HUES48 (cell line): ENCODE measurements around the gene ASIC4.
A peak's percentile ranks its signal among the peaks of the same experiment; 100 is the strongest.

Experiments used
- H3K27ac ChIP-seq: one replicate; pipeline ENCODE4 v1.7.0; 2013; ENCODE audit warnings: low read depth, low read length, inconsistent platforms
- H3K27me3 ChIP-seq: 2 replicates; pipeline ENCODE4 v1.6.1; 2013; ENCODE audit warnings: mild to moderate bottlenecking, low read length; ENCODE audit not compliant: control insufficient read depth, insufficient read depth
- H3K36me3 ChIP-seq: 2 replicates; pipeline ENCODE4 v1.6.1; 2013; ENCODE audit warnings: low read length; ENCODE audit not compliant: control insufficient read depth, insufficient read depth
- H3K4me1 ChIP-seq: 2 replicates; pipeline ENCODE4 v1.6.1; 2013; ENCODE audit warnings: mild to moderate bottlenecking, low read length; ENCODE audit not compliant: control insufficient read depth, insufficient read depth
- H3K4me3 ChIP-seq: 2 replicates; pipeline ENCODE4 v1.5.1; 2013; ENCODE audit warnings: mild to moderate bottlenecking, low read depth, low read length
- H3K9ac ChIP-seq: 2 replicates; pipeline ENCODE4 v1.6.1; 2013; ENCODE audit warnings: mild to moderate bottlenecking, low read depth, low read length, moderate library complexity
- H3K9me3 ChIP-seq: 2 replicates; pipeline ENCODE4 v1.6.1; 2013; ENCODE audit warnings: low read length; ENCODE audit not compliant: control insufficient read depth, insufficient read depth

Gene ASIC4

DNA sequence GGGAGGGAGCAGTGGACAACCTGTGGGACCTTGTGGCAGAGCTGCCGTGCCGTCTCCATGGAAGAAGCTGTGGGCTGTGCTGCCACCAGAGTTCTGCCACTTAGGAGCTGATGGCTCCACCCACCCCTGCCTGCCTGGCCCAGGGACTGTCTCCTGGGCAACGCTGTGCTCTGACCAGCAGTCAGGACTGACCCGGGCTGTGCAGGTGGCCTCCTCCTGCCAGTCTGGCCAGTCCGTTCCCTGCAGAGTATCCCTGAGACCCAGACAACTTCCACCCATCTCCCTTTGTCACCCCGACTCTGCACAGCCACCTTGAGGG, 12.8 kb downstream of the ASIC4 start:
- Histone ChIP-seq H3K9ac (no peak overlapping the region), H3K27me3 (peaks cover 38% of the 10 kb centered on the region), H3K4me1 (peaks cover 6% of the 10 kb centered on the region; the same call in 1 of the 2 replicates)

DNA sequence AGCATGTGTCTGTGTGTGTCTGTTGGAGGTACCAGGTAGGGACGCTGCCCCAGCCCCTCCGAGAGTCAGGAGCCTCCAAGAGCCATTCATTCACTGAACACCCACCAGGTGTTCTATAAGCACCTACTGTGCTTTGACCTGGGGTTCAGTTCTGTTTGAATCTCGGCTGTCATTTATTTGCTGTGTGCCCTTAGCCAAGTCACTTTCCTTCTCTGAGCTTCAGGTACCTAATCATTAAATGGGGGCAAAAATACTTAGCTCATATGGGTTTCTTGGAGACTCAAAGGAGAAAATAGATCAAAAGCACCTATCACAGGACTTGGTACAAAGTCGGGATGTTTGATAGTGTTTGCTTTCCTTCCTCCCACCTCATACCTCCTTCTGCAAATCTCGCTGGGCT, 13.2 kb downstream of the ASIC4 start:
- Histone ChIP-seq H3K27me3 (peaks cover 38% of the 10 kb centered on the region), H3K27ac (no peak overlapping the region)

More for the DNA sequence above, 12.8 kb downstream of the ASIC4 start:
- Histone ChIP-seq H3K36me3 (no peaks in the 10 kb centered on the region), H3K4me3 (no peak overlapping the region), H3K9me3 (no peaks in the 10 kb centered on the region), H3K27ac (no peak overlapping the region)

DNA sequence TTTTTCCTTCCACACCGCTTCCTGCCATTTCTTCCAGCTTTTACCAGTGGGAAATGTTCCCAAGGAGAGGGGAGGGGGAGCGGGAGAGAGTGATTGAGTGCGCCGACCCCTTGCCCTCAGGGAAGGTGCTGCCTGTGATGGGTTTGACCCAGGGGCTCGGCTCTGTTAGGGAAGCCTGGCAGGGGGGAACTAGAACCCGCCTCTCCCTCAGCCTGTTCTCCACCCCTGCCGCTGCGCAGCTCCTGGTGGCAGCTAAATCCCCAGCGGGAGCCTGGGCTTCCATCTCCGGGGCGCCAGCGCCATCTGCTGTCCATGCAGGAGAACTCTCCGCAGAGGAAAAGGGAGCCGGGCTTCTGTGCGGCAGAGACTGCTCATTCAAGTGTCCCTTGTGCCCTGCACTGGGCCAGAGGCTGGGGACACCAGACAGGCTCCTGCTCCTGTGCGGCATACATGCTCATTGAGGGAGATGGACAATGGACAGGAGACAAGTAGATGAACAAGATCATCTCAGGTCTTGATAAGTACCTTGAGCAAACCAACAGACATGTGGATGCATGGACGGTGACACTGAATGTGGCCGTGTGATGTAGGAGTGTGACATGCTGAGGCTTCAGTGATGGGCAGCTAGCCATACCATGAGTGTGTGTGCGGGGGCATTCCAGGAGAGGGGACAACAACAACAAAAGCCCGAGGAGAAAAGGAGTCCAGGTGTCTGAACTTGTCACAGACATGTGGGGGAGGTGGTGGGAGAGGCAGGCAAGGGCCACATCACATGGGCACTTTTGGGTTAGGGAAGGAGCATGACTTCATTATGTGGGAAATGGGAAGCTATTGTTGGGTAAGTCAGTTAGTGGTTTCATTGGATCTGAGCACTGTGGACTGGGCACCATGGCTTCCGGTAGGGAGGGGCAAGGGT, 16.0 kb downstream of the ASIC4 start:
- H3K9ac ChIP-seq, result no peak overlapping the region
- peaks cover 35% of the 10 kb centered on the region for H3K27me3 ChIP-seq
- H3K36me3 ChIP-seq, result no peaks in the 10 kb centered on the region
- peak overlapping the region; percentile 52 for H3K4me3 ChIP-seq
- no peaks in the 10 kb centered on the region; the same call in 1 of the 2 replicates for H3K4me1 ChIP-seq
- H3K9me3 ChIP-seq, result no peaks in the 10 kb centered on the region
- H3K27ac ChIP-seq, result no peak overlapping the region

More for the DNA sequence above, 13.2 kb downstream of the ASIC4 start:
- Histone ChIP-seq H3K9me3 (no peaks in the 10 kb centered on the region), H3K9ac (no peak overlapping the region), H3K4me1 (peaks cover 6% of the 10 kb centered on the region; the same call in 1 of the 2 replicates), H3K36me3 (no peaks in the 10 kb centered on the region), H3K4me3 (no peak overlapping the region)

DNA sequence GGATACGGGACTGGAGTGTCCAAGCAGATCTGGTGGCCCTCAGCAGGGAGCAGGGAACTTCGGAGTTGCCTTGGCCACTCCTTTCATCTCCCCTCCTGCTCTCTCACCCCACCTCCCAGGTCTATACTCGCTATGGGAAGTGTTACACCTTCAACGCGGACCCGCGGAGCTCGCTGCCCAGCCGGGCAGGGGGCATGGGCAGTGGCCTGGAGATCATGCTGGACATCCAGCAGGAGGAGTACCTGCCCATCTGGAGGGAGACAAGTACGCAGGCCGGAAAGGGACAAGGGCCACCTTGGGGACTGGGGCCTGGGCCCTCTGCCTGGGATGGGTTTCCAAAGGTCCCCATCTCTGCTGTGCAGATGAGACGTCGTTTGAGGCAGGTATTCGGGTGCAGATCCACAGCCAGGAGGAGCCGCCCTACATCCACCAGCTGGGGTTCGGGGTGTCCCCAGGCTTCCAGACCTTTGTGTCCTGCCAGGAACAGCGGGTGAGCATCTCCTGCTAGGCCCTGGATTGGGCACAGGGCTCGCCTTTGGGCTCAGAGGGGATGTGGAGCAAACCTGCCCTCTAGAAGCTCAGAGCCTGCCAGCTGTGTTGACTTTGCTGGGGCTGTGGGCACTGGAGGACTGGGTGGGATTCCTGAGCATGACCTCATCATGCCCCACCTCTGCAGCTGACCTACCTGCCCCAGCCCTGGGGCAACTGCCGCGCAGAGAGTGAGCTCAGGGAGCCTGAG, 17.5 kb downstream of the ASIC4 start:
- H3K4me3 ChIP-seq, result no peak overlapping the region
- no peaks in the 10 kb centered on the region for H3K36me3 ChIP-seq
- H3K27me3 ChIP-seq, result peaks cover 33% of the 10 kb centered on the region
- no peak overlapping the region for H3K27ac ChIP-seq
- H3K9ac ChIP-seq, result no peak overlapping the region
- H3K9me3 ChIP-seq, result no peaks in the 10 kb centered on the region
- H3K4me1 ChIP-seq, result 0 out of 2 replicates have a peak, but pooled peaks cover under 1% of the 10 kb centered on the region

DNA sequence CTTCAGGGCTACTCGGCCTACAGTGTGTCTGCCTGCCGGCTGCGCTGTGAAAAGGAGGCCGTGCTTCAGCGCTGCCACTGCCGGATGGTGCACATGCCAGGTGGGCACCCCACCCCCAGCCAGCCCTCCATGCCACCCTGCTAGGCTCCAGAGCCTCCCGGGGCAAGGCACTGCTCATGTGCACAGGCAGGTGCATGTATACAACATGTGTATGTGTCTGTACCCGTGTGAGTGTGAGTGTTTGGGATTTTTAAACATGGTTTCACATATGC, 18.0 kb downstream of the ASIC4 start:
- Histone ChIP-seq H3K27me3 (peaks cover 28% of the 10 kb centered on the region), H3K27ac (no peak overlapping the region), H3K9ac (no peak overlapping the region), H3K36me3 (no peaks in the 10 kb centered on the region), H3K9me3 (no peaks in the 10 kb centered on the region), H3K4me3 (no peak overlapping the region), H3K4me1 (peaks cover 5% of the 10 kb centered on the region; the same call in 1 of the 2 replicates)

DNA sequence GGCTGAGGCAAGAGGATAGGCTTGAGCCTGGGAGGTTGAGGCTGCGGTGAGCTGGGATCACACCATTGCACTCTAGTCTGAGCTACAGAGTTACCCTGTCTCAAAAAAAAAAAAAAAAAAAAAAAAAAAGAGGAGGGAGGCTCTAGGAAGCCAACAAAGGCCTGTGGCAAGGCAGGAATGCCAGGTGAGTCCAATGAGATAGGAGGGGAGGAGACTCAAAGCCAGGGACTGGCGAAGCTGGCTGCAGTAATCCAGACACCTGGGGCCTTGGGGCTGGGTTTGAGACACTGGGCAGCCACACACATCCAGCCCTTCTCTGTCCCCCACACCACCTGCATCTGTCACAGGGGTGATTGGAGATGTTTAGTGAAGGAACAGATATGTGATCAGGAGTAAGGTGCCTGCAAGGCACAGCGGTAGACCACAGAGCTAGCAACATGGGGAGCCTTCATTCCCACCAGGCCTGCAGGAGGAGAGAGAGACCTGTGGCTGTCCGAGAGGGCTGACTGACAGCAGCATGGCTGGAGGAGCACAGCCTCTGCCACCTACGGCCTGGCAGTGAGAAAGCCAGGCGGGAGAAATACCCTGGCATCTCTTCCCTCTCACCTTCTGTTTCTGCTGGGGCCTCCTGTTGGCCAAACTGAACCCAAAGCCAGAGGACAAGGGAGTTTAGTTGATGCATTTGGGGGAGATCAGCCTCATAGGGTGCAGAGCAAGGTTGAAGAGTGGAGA, 19.8 kb downstream of the ASIC4 start:
- H3K4me3 ChIP-seq, result no peak overlapping the region
- no peak overlapping the region for H3K27ac ChIP-seq
- H3K27me3 ChIP-seq, result peaks cover 15% of the 10 kb centered on the region
- peaks cover 6% of the 10 kb centered on the region for H3K36me3 ChIP-seq
- H3K4me1 ChIP-seq, result peaks cover 22% of the 10 kb centered on the region
- H3K9ac ChIP-seq, result no peak overlapping the region
- no peaks in the 10 kb centered on the region for H3K9me3 ChIP-seq

DNA sequence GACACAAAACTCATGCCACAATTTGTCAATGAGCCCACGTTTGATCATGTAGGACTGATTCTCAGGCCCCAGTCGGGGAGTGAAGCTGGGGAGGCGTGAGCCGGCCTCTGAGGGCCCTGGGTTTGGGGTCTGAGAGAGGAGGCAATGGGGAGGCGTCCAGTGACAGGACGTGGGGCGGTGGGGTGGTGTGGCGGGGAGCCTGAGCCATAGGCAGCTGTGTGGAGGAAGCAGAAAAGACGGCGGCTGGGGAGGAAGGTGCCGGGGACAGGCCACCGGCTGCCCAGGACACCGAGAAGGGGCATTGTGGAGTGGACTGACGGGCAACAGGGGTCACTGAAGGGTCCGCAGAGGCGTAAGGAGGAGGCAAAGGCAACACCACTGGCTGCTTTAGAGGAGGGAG, 22.1 kb downstream of the ASIC4 start:
- peaks cover 29% of the 10 kb centered on the region for H3K36me3 ChIP-seq
- H3K4me1 ChIP-seq, result peaks cover 22% of the 10 kb centered on the region
- H3K27me3 ChIP-seq, result no peaks in the 10 kb centered on the region
- H3K9me3 ChIP-seq, result no peaks in the 10 kb centered on the region
- no peak overlapping the region for H3K27ac ChIP-seq
- no peak overlapping the region for H3K9ac ChIP-seq
- no peak overlapping the region for H3K4me3 ChIP-seq

DNA sequence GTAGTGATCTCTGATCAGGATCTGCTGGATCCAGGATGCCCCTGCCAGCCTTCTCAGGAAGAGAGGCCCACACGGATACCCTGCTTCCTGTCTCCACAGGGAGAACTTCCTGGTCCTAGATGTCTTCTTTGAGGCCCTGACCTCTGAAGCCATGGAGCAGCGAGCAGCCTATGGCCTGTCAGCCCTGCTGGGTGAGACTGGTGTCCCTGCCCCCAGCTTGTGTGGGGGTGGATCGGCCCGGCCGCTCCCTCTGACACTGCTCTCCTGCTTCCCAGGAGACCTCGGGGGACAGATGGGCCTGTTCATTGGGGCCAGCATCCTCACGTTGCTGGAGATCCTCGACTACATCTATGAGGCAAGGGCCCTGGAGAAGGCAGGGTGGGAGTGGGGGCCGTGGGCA, 22.7 kb downstream of the ASIC4 start:
- Histone ChIP-seq H3K9ac (no peak overlapping the region; the same call in 1 of the 2 replicates), H3K4me3 (no peak overlapping the region), H3K36me3 (peaks cover 29% of the 10 kb centered on the region), H3K27ac (no peak overlapping the region), H3K27me3 (no peaks in the 10 kb centered on the region), H3K9me3 (no peaks in the 10 kb centered on the region), H3K4me1 (peaks cover 22% of the 10 kb centered on the region)

DNA sequence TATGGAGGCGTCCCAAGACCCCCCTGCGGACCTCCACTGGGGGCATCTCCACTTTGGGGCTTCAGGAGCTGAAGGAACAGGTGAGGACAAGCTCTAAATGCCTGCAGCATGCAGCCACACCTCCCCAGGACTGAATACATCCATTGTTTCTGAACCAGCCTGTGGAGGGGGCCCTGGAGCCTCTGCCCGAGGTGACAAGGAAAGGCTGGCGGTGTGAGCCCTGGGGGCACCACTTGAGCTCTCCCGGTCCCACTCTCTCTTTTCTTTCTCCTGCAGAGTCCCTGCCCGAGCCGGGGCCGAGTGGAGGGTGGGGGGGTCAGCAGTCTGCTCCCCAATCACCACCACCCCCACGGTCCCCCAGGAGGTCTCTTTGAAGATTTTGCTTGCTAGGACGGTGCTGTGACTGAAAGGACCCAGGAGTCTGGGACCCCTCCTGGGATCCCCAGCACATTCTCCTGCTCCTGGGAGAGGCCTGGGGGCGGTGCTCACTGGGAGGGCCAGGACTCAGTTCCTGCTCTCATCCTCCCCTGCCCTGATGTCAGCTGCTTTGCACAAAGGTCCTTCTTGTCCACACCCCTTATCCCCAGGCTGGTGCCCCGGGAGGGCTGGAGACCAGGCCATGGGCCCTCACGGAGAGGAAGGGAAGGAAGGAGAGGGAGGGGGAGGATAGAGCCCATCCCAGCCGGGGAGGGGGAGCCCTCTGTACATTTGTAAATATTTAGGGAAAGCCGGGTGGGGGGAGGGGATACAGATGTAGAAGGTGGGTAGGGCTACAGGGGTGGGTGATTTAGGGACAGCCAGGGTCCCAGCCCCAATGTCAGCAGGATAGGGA, 23.6 kb downstream of the ASIC4 start:
- peaks cover 6% of the 10 kb centered on the region; the same call in 1 of the 2 replicates for H3K27me3 ChIP-seq
- no peak overlapping the region for H3K9ac ChIP-seq
- H3K4me1 ChIP-seq, result peaks cover 29% of the 10 kb centered on the region
- no peak overlapping the region for H3K4me3 ChIP-seq
- peak overlapping the region; percentile 37 for H3K27ac ChIP-seq
- H3K36me3 ChIP-seq, result peaks cover 29% of the 10 kb centered on the region
- no peaks in the 10 kb centered on the region for H3K9me3 ChIP-seq

DNA sequence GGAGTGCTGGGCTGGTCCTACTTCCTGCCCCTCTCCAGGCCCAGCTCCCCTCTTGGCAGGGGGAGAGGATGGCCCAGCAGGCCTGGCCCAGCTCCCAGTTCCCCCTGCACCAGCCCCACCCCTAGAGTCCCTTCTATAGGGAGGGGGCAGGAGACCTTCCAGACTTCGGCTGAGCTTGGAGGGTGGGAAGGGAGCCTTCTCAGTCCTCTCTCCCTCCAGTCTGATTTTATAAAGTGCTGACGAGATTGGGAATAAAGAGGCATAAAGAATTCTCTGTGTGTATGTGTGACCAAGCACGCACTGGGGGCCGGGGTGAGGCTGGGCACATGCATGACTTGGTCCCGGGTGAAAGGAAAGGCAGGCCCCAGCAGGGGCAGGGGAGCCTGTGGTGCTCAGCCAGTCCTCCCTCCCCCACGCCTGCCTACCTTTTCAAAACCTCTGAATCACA, 24.2 kb downstream of the ASIC4 start:
- Histone ChIP-seq H3K4me1 (peaks cover 29% of the 10 kb centered on the region), H3K27ac (peak overlapping the region; percentile 37), H3K9ac (no peak overlapping the region), H3K9me3 (no peaks in the 10 kb centered on the region), H3K4me3 (no peak overlapping the region), H3K36me3 (peaks cover 29% of the 10 kb centered on the region), H3K27me3 (peaks cover 6% of the 10 kb centered on the region; the same call in 1 of the 2 replicates)
